A549 (cell line): ENCODE results near the gene LMF1. TPM values are rescaled to one million over a fixed set of nuclear protein-coding genes. Genes with fewer than 3 reads are reported as not detected.

Source experiments
- ATAC-seq, 2 experiments: fragments of 200-7000 bp in 1 of 2; fragments of >200 bp in 1 of 2; cut with Nextera tagmentation in 1 of 2; cut with Tn5 transposase in 1 of 2; 3 replicates each; pipeline versions ENCODE4 v1.8.0 to v1.9.1; 2018 to 2020; ENCODE audit warnings: mild to moderate bottlenecking in 1 of 2, moderate library complexity in 1 of 2
- CTCF ChIA-PET: fragments of 300-600 bp; sonication (Branson Sonifier 250); formaldehyde crosslinking; extraction: SDS; loops from one replicate; lab custom pipeline; 2021; ENCODE audit warnings: antibody characterized with exemption, inconsistent platforms; lab: Yijun Ruan, JAX
- POLR2A ChIA-PET: fragments of 350-600 bp; formaldehyde crosslinking; extraction: SDS; loops from one replicate; lab custom pipeline; 2021; ENCODE audit warnings: antibody characterized with exemption, inconsistent platforms; lab: Yijun Ruan, JAX
- DNase-seq, 2 experiments: peaks; one replicate each; pipeline versions ENCODE4 v3.0.0 to v3.0.0-alpha.2; 2011 to 2016; ENCODE audit warnings: low read depth in 1 of 2, low spot score in 1 of 2
- FAIRE-seq: peaks from 2 replicates; lab custom pipeline; 2011; peaks lifted over from hg19 to GRCh38; lab: Jason Lieb, UNC
- H3K27ac ChIP-seq, 2 experiments: fragments of >200 bp; sonication (Bioruptor Twin); formaldehyde crosslinking; 3 replicates each; pipeline ENCODE4 v1.5.1; 2016 to 2017
- H3K4me1 ChIP-seq: fragments of >200 bp; sonication (Bioruptor Twin); formaldehyde crosslinking; 3 replicates; pipeline ENCODE4 v1.6.1; 2016
- H3K4me2 ChIP-seq: fragments of >200 bp; sonication (Bioruptor Twin); formaldehyde crosslinking; 3 replicates; pipeline ENCODE4 v1.6.1; 2016
- H3K4me3 ChIP-seq: fragments of >200 bp; sonication (Bioruptor Twin); formaldehyde crosslinking; 3 replicates; pipeline ENCODE4 v1.5.1; 2016
- H3K9me3 ChIP-seq: fragments of >200 bp; sonication (Bioruptor Twin); formaldehyde crosslinking; 3 replicates; pipeline ENCODE4 v1.6.1; 2016
- CBX2 ChIP-seq: fragments of 200-600 bp; sonication (generic); IDR thresholded peaks from 2 replicates; pipeline ENCODE4 v1.6.1; 2016; ENCODE audit warnings: low read depth, mild to moderate bottlenecking, borderline replicate concordance
- CHD2 ChIP-seq: fragments of 150-350 bp; IDR thresholded peaks from 2 replicates; pipeline ENCODE4 v1.6.1; 2014; ENCODE audit warnings: low read length; ENCODE audit not compliant: partially characterized antibody
- EP300 ChIP-seq, 2 experiments: fragments of >200 bp; sonication (Bioruptor Twin); formaldehyde crosslinking; IDR thresholded peaks; 2 replicates in 1 of 2; 3 replicates in 1 of 2; pipeline ENCODE4 v1.6.1; 2016 to 2017
- GATA3 ChIP-seq: IDR thresholded peaks from 2 replicates; pipeline ENCODE4 v1.6.1; 2012; ENCODE audit warnings: borderline replicate concordance
- HDAC2 ChIP-seq: fragments of 200-600 bp; sonication (generic); IDR thresholded peaks from 2 replicates; pipeline ENCODE4 v1.6.1; 2016
- HOXB13 ChIP-seq: fragments of 250-450 bp; sonication (Bioruptor Pico); IDR thresholded peaks from 2 replicates; pipeline ENCODE4 v1.5.0; 2020; ENCODE audit warnings: low read depth, mild to moderate bottlenecking, moderate library complexity
- JUNB ChIP-seq: fragments of >200 bp; sonication (Bioruptor Twin); formaldehyde crosslinking; IDR thresholded peaks from 2 replicates; pipeline ENCODE4 v1.6.1; 2016
- KDM5A ChIP-seq: fragments of 200-600 bp; sonication (generic); IDR thresholded peaks from 2 replicates; pipeline ENCODE4 v1.6.1; 2016; ENCODE audit warnings: antibody characterized with exemption, mild to moderate bottlenecking
- MAFK ChIP-seq: fragments of 450-650 bp; IDR thresholded peaks from 2 replicates; pipeline ENCODE4 v1.6.1; 2014; ENCODE audit not compliant: partially characterized antibody
- MAX ChIP-seq: IDR thresholded peaks from 2 replicates; pipeline ENCODE4 v1.6.1; 2012
- MAZ ChIP-seq: fragments of 150-350 bp; IDR thresholded peaks from 2 replicates; pipeline ENCODE4 v1.6.1; 2014; ENCODE audit warnings: antibody characterized with exemption, low read depth, low read length, borderline replicate concordance
- MYC ChIP-seq: IDR thresholded peaks from 2 replicates; pipeline ENCODE4 v1.6.1; 2012; ENCODE audit warnings: mild to moderate bottlenecking, inconsistent platforms, low read length, improper control_type of control experiment, borderline replicate concordance
- PBX3 ChIP-seq: IDR thresholded peaks from 2 replicates; pipeline ENCODE4 v1.6.1; 2012
- PHF8 ChIP-seq: fragments of 200-600 bp; sonication (generic); IDR thresholded peaks from 2 replicates; pipeline ENCODE4 v1.6.1; 2016; ENCODE audit warnings: low read depth, mild to moderate bottlenecking, antibody characterized with exemption, moderate library complexity, borderline replicate concordance
- SMC3 ChIP-seq: fragments of >200 bp; sonication (Bioruptor Twin); formaldehyde crosslinking; IDR thresholded peaks from 3 replicates; pipeline ENCODE4 v1.6.1; 2018; ENCODE audit warnings: inconsistent platforms
- TP53 ChIP-seq: fragments of 250-450 bp; sonication (Bioruptor Pico); IDR thresholded peaks from 2 replicates; pipeline ENCODE4 v1.5.0; 2021; ENCODE audit warnings: mild to moderate bottlenecking, moderate library complexity
- ZC3H11A ChIP-seq: fragments of 450-650 bp; IDR thresholded peaks from 2 replicates; pipeline ENCODE4 v1.6.1; 2014; ENCODE audit warnings: antibody characterized with exemption, mild to moderate bottlenecking
- ZNF302 ChIP-seq: fragments of 250-450 bp; sonication (Bioruptor Pico); IDR thresholded peaks from 2 replicates; pipeline ENCODE4 v1.9.0; 2021; ENCODE audit warnings: inconsistent platforms, mild to moderate bottlenecking, moderate library complexity
- WGBS: methylation state at CpG from one replicate; pipeline ENCODE4 v1.1.6; 2017; ENCODE audit errors: missing lambda C conversion rate; 5-methylcytosine and 5-hydroxymethylcytosine counted together
- polyA plus RNA-seq, 4 experiments: library from polyadenylated mRNA; depleted of rRNA in 3 of 4; stranded (reverse); fragments of >200 nt; fragmentation: RNase III in 1 of 4; extraction: RNeasy Plus Mini Kit Qiagen cat#74134 plus additional on column Dnase treatment in 1 of 4; gene quantifications; 2 replicates in 3 of 4; 3 replicates in 1 of 4; pipeline ENCODE4 v1.2.3, GENCODE V29; 2011 to 2017
- TF ChIP-seq, protein P1 (sequence below): fragments of 200-600 bp; sonication (generic); IDR thresholded peaks from 2 replicates; pipeline ENCODE4 v1.6.1; 2016; ENCODE audit warnings: antibody characterized with exemption, mild to moderate bottlenecking, moderate library complexity
- TF ChIP-seq, protein P2 (sequence below): fragments of >200 bp; sonication (Bioruptor Twin); formaldehyde crosslinking; IDR thresholded peaks from 3 replicates; pipeline ENCODE4 v1.6.1; 2016
- TF ChIP-seq, protein P3 (sequence below): fragments of 250-450 bp; sonication (Bioruptor Pico); IDR thresholded peaks from 2 replicates; pipeline ENCODE4 v1.5.0; 2020; ENCODE audit warnings: low read depth, mild to moderate bottlenecking, moderate library complexity

The LMF1 gene
- polyA plus RNA-seq, 2 of the 4 experiments (the other 2 are of a cell fraction): 8.8 to 10.9 TPM

DNA sequence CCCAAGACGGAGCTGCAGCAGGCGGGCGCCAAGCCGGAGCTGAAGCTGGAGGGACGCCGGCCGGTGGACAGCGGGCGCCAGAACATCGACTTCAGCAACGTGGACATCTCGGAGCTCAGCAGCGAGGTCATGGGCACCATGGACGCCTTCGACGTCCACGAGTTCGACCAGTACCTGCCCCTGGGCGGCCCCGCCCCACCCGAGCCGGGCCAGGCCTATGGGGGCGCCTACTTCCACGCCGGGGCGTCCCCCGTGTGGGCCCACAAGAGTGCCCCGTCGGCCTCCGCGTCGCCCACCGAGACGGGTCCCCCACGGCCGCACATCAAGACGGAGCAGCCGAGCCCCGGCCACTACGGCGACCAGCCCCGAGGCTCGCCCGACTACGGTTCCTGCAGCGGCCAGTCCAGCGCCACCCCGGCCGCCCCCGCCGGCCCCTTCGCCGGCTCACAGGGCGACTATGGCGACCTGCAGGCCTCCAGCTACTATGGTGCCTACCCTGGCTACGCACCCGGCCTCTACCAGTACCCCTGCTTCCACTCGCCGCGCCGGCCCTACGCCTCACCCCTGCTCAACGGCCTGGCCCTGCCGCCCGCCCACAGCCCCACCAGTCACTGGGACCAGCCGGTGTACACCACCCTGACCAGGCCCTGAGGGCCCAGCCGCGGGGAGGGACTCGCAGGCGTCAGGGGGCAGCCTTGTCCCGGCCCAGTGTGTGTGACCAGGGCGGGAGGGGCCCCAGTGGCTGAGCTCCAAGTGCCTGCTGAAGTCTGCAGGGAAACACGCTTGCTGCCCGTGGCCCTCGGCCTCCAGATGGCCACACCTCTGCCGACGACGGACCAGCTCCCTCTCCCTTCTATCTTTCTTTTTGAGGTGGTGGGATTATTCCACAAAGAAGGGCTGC, 14.2 kb upstream of the LMF1 start:
- H3K4me1 ChIP-seq: peaks cover 12% of the 10 kb centered on the region
- H3K4me3 ChIP-seq: no peak overlapping the region
- TF ChIP-seq HDAC2 (no peak), MAFK (no peak), PBX3 (no peak), ZNF302 (CRISPR knock-in tag) (no peak), MYC (no peak)
- H3K9me3 ChIP-seq: no peaks in the 10 kb centered on the region
- WGBS: 89% methylated on average over 60 of the region's 78 CpGs
- ChIA-PET CTCF (interaction anchor here (1.0 to 6.7 kb wide), 5 partner anchors 9 to 71 kb away, joined by 3 to 37 read pairs (median 5); no protein-coding TSS in a partner anchor), POLR2A (interaction anchor here (0.5 kb wide), 1 partner anchor 44 kb away, joined by 3 read pairs; no protein-coding TSS in a partner anchor)
- H3K4me2 ChIP-seq: no peak overlapping the region
- FAIRE-seq: no peak
- no peak for DNase-seq
- H3K27ac ChIP-seq: no peak overlapping the region
- ATAC-seq: no peak

DNA sequence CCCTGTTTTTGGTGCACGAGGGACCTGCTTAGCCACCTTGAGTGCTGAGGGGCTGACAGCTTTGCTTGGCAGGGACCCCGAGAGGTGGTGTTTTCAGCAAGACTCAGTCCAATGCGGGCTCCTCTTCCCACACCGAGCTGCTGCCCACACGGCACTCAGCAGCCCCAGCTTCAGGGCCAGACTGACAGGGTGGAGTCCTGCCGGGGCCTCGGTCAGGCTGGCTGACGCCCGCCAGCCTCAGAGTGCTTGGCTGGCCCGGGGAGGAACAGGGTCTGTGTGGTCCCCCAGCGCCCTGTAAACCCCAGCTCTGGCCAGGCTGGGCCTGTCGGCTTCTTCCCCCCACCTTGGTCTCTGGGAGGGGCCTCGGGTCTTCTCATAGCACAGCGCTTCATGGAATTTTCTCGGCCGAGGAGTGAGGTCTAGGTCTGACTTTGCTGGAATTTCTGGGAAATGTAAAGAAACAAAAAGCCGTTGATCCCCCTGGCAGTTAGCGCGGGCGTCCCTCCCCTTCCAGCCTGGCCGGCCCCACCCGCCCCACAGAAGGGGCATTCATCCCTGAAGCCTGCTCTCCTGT, 13.4 kb upstream of the LMF1 start:
- Histone ChIP-seq H3K27ac (no peak overlapping the region), H3K4me3 (no peak overlapping the region), H3K4me1 (peaks cover 12% of the 10 kb centered on the region), H3K9me3 (no peaks in the 10 kb centered on the region), H3K4me2 (no peak overlapping the region)
- 73% methylated on average over 17 of the region's 22 CpGs for WGBS
- ChIA-PET CTCF (interaction anchor here (1.0 to 6.7 kb wide), 3 partner anchors 15 to 72 kb away, joined by 3 to 37 read pairs (median 36); no protein-coding TSS in a partner anchor), POLR2A (no interaction called here)
- DNase-seq: no peak
- FAIRE-seq: no peak
- ATAC-seq: peak in 1 of 2 experiments; percentile 14; a peak in 2 of 6 replicates
- TF ChIP-seq EP300 (IDR thresholded peaks at IDR 0.05) (no peak), ZC3H11A (no peak), HOXB13 (CRISPR knock-in tag) (no peak), KDM5A (no peak), MAZ (no peak), MYC (no peak), MAX (no peak), CHD2 (no peak), SMC3 (no peak), TP53 (CRISPR knock-in tag) (no peak), CBX2 (no peak), GATA3 (no peak), PHF8 (no peak), JUNB (no peak), MAFK (no peak)
- TF ChIP-seq, protein P1, sequence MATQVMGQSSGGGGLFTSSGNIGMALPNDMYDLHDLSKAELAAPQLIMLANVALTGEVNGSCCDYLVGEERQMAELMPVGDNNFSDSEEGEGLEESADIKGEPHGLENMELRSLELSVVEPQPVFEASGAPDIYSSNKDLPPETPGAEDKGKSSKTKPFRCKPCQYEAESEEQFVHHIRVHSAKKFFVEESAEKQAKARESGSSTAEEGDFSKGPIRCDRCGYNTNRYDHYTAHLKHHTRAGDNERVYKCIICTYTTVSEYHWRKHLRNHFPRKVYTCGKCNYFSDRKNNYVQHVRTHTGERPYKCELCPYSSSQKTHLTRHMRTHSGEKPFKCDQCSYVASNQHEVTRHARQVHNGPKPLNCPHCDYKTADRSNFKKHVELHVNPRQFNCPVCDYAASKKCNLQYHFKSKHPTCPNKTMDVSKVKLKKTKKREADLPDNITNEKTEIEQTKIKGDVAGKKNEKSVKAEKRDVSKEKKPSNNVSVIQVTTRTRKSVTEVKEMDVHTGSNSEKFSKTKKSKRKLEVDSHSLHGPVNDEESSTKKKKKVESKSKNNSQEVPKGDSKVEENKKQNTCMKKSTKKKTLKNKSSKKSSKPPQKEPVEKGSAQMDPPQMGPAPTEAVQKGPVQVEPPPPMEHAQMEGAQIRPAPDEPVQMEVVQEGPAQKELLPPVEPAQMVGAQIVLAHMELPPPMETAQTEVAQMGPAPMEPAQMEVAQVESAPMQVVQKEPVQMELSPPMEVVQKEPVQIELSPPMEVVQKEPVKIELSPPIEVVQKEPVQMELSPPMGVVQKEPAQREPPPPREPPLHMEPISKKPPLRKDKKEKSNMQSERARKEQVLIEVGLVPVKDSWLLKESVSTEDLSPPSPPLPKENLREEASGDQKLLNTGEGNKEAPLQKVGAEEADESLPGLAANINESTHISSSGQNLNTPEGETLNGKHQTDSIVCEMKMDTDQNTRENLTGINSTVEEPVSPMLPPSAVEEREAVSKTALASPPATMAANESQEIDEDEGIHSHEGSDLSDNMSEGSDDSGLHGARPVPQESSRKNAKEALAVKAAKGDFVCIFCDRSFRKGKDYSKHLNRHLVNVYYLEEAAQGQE: no peak
- TF ChIP-seq, protein P2, sequence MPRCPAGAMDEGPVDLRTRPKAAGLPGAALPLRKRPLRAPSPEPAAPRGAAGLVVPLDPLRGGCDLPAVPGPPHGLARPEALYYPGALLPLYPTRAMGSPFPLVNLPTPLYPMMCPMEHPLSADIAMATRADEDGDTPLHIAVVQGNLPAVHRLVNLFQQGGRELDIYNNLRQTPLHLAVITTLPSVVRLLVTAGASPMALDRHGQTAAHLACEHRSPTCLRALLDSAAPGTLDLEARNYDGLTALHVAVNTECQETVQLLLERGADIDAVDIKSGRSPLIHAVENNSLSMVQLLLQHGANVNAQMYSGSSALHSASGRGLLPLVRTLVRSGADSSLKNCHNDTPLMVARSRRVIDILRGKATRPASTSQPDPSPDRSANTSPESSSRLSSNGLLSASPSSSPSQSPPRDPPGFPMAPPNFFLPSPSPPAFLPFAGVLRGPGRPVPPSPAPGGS: no peak
- TF ChIP-seq, protein P3, sequence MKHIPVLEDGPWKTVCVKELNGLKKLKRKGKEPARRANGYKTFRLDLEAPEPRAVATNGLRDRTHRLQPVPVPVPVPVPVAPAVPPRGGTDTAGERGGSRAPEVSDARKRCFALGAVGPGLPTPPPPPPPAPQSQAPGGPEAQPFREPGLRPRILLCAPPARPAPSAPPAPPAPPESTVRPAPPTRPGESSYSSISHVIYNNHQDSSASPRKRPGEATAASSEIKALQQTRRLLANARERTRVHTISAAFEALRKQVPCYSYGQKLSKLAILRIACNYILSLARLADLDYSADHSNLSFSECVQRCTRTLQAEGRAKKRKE: no peak
